PC-9 (cell line): ENCODE results near the gene IRF2. TPM values are rescaled to one million over a fixed set of nuclear protein-coding genes. Genes with fewer than 3 reads are reported as not detected.

Experiments used
- BruUV-seq: library from RNA; stranded (reverse); fragments of 400-500 nt; replicated peaks from 2 replicates; lab custom pipeline; 2021; lab: Mats Ljungman, UMichigan
- CTCF ChIA-PET: fragments of 300-600 bp; sonication (Branson Sonifier 250); formaldehyde crosslinking; loops from one replicate; lab custom pipeline; 2022; ENCODE audit warnings: antibody characterized with exemption; lab: Charles Lee
- POLR2A ChIA-PET: fragments of 300-600 bp; sonication (Branson Sonifier 250); formaldehyde crosslinking; loops from one replicate; lab custom pipeline; 2022; ENCODE audit warnings: antibody characterized with exemption; ENCODE audit not compliant: unreplicated experiment; lab: Charles Lee
- DNase-seq, 2 experiments: peaks; one replicate each; pipeline versions ENCODE4 v3.0.0 to v3.0.0-alpha.2; 2015 to 2022; ENCODE audit warnings: mixed read lengths in 1 of 2
- H2AFZ ChIP-seq: fragments of 200-600 bp; sonication (generic); 2 replicates; pipeline ENCODE4 v1.8.1; 2017; ENCODE audit warnings: antibody characterized with exemption
- H3F3A ChIP-seq: fragments of 200-600 bp; sonication (generic); 2 replicates; pipeline ENCODE4 v1.8.1; 2017; ENCODE audit warnings: antibody characterized with exemption, mild to moderate bottlenecking, low read depth; ENCODE audit not compliant: insufficient read depth
- H3K27ac ChIP-seq: fragments of 200-600 bp; sonication (generic); 2 replicates; pipeline ENCODE4 v1.6.1; 2016; ENCODE audit warnings: mixed run types
- H3K27me3 ChIP-seq: fragments of 200-600 bp; sonication (generic); 2 replicates; pipeline ENCODE4 v1.6.1; 2016; ENCODE audit warnings: low read depth, mixed run types; ENCODE audit not compliant: insufficient read depth
- H3K36me3 ChIP-seq: fragments of 200-600 bp; sonication (generic); 2 replicates; pipeline ENCODE4 v1.6.1; 2016; ENCODE audit warnings: low read depth, mixed run types
- H3K4me1 ChIP-seq: fragments of 200-600 bp; sonication (generic); replicated peaks from 2 replicates; pipeline ENCODE4 v1.6.1; 2016; ENCODE audit warnings: mixed run types; ENCODE audit not compliant: insufficient read depth
- H3K4me2 ChIP-seq: fragments of 200-600 bp; sonication (generic); 2 replicates; pipeline ENCODE4 v1.6.1; 2017; ENCODE audit warnings: mixed run types
- H3K4me3 ChIP-seq: fragments of 200-600 bp; sonication (generic); 2 replicates; pipeline ENCODE4 v1.6.1; 2016; ENCODE audit warnings: mixed run types
- H3K79me2 ChIP-seq: fragments of 200-600 bp; sonication (generic); 2 replicates; pipeline ENCODE4 v1.6.1; 2017; ENCODE audit warnings: low read depth, mixed run types
- H3K9me2 ChIP-seq: fragments of 200-600 bp; sonication (generic); 2 replicates; pipeline ENCODE4 v1.8.1; 2017; ENCODE audit warnings: mild to moderate bottlenecking; ENCODE audit not compliant: insufficient read depth
- H3K9me3 ChIP-seq: fragments of 200-600 bp; sonication (generic); 2 replicates; pipeline ENCODE4 v1.8.1; 2016; ENCODE audit warnings: low read depth; ENCODE audit not compliant: insufficient read depth
- H4K20me1 ChIP-seq: fragments of 200-600 bp; sonication (generic); 2 replicates; pipeline ENCODE4 v1.8.1; 2017; ENCODE audit not compliant: insufficient read depth
- EZH2 ChIP-seq: fragments of 200-600 bp; sonication (generic); IDR thresholded peaks from 2 replicates; pipeline ENCODE4 v1.8.0; 2017; ENCODE audit warnings: antibody characterized with exemption, low read depth
- intact Hi-C: fragments of 100-400 bp; cut with micrococcal nuclease; formaldehyde crosslinking; loops from one replicate; pipeline ENCODE4 v1.10.0; 2022; ENCODE audit not compliant: unreplicated experiment
- total RNA-seq: library from RNA; stranded (reverse); gene quantifications from 2 replicates; pipeline ENCODE4 v1.2.3, GENCODE V29; 2021
- TF ChIP-seq, protein P1 (sequence below): fragments of 200-600 bp; sonication (generic); conservative IDR thresholded peaks from 2 replicates; pipeline ENCODE4 v1.6.1; 2017; ENCODE audit warnings: mixed run types, antibody characterized with exemption, mild to moderate bottlenecking, moderate library complexity

The IRF2 gene
- total RNA-seq, 1 experiment from 2014 or later: 34.4 TPM

DNA sequence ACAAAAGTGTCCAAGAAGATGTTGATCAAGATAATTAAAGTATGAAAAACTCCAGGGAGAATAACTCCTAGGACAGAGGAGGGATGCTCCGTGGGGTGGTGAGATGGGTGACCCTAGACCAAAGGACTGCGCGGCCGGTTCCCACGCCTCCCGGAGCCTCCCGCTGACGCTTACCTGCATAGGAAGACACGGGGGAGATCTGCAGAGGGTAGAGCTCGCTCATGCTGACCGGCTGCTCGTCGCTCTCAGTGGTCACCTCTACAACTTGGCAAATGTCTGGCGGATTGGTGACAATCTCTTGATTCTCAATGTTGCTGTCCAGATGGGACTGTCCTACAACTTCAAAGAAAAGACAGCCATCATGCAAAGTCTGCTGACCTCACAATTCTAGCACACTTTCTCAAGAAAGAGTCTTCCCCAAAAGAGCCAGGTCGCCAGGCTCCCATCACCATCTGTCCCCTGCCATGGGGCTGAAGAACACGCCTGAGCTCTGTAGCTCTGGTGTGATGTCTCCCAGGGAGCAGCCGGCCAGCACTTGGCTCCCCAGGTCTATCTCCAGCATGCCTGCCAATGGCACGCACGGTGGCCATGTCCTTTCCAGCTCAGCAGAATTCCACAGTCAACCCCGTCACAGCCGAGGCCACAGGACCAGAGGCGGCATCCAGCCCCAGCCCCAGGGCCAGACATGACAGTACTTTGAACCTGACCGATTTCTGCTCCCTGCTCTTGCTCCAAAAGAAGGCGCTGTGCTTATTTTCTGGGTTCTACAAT, 75.4 kb downstream of the IRF2 start:
- Histone ChIP-seq H3K36me3 (no peaks in the 10 kb centered on the region; the same call in 1 of the 2 replicates), H3K27ac (no peak overlapping the region), H3K79me2 (no peaks in the 10 kb centered on the region), H3F3A (peaks cover 12% of the 10 kb centered on the region; the same call in 1 of the 2 replicates), H3K9me3 (no peaks in the 10 kb centered on the region), H2AFZ (no peak overlapping the region), H4K20me1 (no peaks in the 10 kb centered on the region), H3K27me3 (no peaks in the 10 kb centered on the region), H3K9me2 (no peaks in the 10 kb centered on the region), H3K4me3 (no peak overlapping the region), H3K4me1 (peaks cover 14% of the 10 kb centered on the region), H3K4me2 (no peak overlapping the region)
- DNase-seq: no peak
- TF ChIP-seq EZH2: no peak
- TF ChIP-seq, protein P1, sequence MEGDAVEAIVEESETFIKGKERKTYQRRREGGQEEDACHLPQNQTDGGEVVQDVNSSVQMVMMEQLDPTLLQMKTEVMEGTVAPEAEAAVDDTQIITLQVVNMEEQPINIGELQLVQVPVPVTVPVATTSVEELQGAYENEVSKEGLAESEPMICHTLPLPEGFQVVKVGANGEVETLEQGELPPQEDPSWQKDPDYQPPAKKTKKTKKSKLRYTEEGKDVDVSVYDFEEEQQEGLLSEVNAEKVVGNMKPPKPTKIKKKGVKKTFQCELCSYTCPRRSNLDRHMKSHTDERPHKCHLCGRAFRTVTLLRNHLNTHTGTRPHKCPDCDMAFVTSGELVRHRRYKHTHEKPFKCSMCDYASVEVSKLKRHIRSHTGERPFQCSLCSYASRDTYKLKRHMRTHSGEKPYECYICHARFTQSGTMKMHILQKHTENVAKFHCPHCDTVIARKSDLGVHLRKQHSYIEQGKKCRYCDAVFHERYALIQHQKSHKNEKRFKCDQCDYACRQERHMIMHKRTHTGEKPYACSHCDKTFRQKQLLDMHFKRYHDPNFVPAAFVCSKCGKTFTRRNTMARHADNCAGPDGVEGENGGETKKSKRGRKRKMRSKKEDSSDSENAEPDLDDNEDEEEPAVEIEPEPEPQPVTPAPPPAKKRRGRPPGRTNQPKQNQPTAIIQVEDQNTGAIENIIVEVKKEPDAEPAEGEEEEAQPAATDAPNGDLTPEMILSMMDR: no peak
- CTCF ChIA-PET: no interaction called here
- POLR2A ChIA-PET: no interaction called here
- no TSS peak for BruUV-seq
- intact Hi-C loops: no loop called here

DNA sequence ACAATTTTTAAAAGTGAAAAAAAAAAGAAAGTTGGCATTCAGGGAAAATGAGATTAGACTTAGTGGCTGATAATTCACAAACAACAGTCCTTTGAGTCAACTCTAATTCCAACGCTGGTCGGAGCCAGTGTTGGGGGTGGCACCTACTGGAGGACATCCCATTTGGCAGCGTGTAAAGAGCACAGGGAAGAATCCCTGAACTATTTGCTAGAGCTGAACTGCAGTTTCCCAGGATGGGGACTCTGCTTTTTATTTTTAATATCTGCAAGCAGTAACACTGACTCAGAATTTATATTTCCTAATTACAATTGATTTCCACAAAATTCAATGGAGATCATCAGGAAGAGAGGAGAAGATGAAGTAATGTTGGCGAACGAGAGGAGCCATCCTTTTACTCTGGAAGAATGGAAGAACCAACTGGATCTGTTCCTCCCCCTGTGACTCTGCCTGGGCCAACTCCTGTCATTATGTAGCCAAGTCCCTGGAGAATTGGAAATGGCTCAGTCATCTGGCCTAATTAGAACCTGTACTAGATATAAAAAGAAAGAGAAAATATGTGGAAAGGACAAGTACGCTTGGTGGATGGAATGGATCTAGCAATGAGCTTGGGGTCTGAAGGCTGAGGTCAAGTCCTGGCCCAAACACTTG, 76.7 kb downstream of the IRF2 start:
- no peaks in the 10 kb centered on the region for H3K79me2 ChIP-seq
- no TSS peak for BruUV-seq
- no peak overlapping the region for H3K4me3 ChIP-seq
- intact Hi-C loops: no loop called here
- no peaks in the 10 kb centered on the region; the same call in 1 of the 2 replicates for H3K36me3 ChIP-seq
- H3K9me2 ChIP-seq: no peaks in the 10 kb centered on the region
- H3K27ac ChIP-seq: no peak overlapping the region
- H3K4me2 ChIP-seq: no peak overlapping the region
- H2AFZ ChIP-seq: no peak overlapping the region
- no peak for DNase-seq
- CTCF ChIA-PET: no interaction called here
- POLR2A ChIA-PET: no interaction called here
- peaks cover 14% of the 10 kb centered on the region for H3K4me1 ChIP-seq
- TF ChIP-seq EZH2: no peak
- no peaks in the 10 kb centered on the region for H3K9me3 ChIP-seq
- H3F3A ChIP-seq: peaks cover 12% of the 10 kb centered on the region; the same call in 1 of the 2 replicates
- no peaks in the 10 kb centered on the region for H3K27me3 ChIP-seq
- H4K20me1 ChIP-seq: no peaks in the 10 kb centered on the region

DNA sequence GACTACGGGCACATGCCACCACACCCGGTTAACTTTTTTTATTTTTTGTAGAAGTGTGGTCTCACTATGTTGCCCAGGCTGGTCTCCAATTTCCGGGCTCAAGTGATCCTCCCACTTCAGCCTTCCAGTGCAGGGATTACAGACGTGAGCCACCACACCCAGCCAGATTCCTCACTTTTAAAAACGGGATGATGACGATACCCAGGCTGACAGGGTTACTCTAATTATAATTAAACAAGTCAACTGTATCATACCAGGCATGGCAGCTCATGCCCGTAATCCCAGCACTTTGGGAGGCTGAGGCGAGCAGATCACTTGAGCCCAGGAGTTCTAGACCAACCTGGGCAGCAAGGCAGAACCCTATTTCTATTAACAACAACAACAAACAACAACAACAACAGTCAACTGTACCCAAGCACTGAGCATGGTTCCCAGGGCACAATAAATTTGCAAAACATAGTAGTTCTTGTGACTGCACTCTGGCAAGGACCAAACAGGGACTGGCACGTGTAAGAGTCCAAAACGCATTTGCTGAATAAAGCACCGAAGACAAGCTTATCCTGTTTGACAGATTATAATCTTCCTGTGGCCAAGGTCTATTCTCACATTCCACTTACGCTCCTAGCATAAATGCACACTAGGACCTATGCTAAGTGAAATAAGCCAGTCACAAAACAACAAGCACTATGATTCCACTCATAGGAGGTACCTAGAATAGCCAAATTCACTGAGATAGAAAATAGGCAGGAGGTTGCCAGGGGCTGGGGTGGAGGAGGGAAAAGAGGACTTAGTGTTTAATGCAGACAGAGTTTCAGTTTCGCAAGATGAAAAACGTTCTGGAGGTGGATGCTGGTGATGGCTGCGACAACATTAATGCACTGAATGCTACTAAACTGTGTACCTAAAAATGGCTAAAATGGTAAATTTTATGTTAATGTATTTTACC, 77.5 kb downstream of the IRF2 start:
- no peaks in the 10 kb centered on the region for H3K9me2 ChIP-seq
- H3K36me3 ChIP-seq: no peaks in the 10 kb centered on the region; the same call in 1 of the 2 replicates
- no peaks in the 10 kb centered on the region for H3K9me3 ChIP-seq
- no TSS peak for BruUV-seq
- H3K27me3 ChIP-seq: no peaks in the 10 kb centered on the region
- TF ChIP-seq EZH2: no peak
- ChIA-PET POLR2A (no interaction called here), CTCF (no interaction called here)
- no peak overlapping the region for H2AFZ ChIP-seq
- no peaks in the 10 kb centered on the region for H3K79me2 ChIP-seq
- H3K4me3 ChIP-seq: no peak overlapping the region
- no peak overlapping the region for H3K27ac ChIP-seq
- H4K20me1 ChIP-seq: no peaks in the 10 kb centered on the region
- H3K4me1 ChIP-seq: peaks cover 14% of the 10 kb centered on the region
- DNase-seq: no peak
- H3K4me2 ChIP-seq: no peak overlapping the region
- peaks cover 12% of the 10 kb centered on the region; the same call in 1 of the 2 replicates for H3F3A ChIP-seq
- intact Hi-C loops: no loop called here
